GM20000 (cell line): ENCODE measurements around the gene SLF2.

Source experiments
- DNase-seq: peaks from one replicate; pipeline ENCODE4 v3.0.0; 2012; ENCODE audit warnings: low spot score
- CTCF ChIP-seq: IDR thresholded peaks from 2 replicates; pipeline ENCODE4 v1.5.1; 2012; ENCODE audit warnings: mild to moderate bottlenecking, control low read depth; ENCODE audit errors: extremely low read depth, missing control alignments

SLF2 gene

GRCh38 chr10:100867261-100867963, 45.4 kb upstream of the SLF2 start:
- TF ChIP-seq CTCF: no peak
- no peak for DNase-seq

GRCh38 chr10:100868382-100868781, 44.4 kb upstream of the SLF2 start:
- no peak for DNase-seq
- TF ChIP-seq CTCF: no peak

GRCh38 chr10:100869399-100869798, 43.4 kb upstream of the SLF2 start:
- TF ChIP-seq CTCF: no peak
- DNase-seq: no peak

GRCh38 chr10:100872034-100872791, 40.5 kb upstream of the SLF2 start:
- TF ChIP-seq CTCF: peak; percentile 45
- DNase-seq: peak; percentile 81

GRCh38 chr10:100873146-100873826, 39.5 kb upstream of the SLF2 start:
- TF ChIP-seq CTCF: no peak
- no peak for DNase-seq

GRCh38 chr10:100873827-100874326, 38.9 kb upstream of the SLF2 start:
- DNase-seq: no peak
- no peak for TF ChIP-seq CTCF
